RWPE1 (cell line): ENCODE measurements around the gene CHRND.

Source experiments
- CTCF ChIA-PET: fragments of 350-600 bp; sonication (Branson Sonifier 250); formaldehyde crosslinking; extraction: SDS; loops from one replicate; lab custom pipeline; 2021; lab: Yijun Ruan, JAX
- POLR2A ChIA-PET: fragments of 400-600 bp; formaldehyde crosslinking; extraction: SDS; loops from one replicate; lab custom pipeline; 2020; ENCODE audit warnings: antibody characterized with exemption; ENCODE audit not compliant: low non-redundant PET; lab: Yijun Ruan, JAX
- DNase-seq: peaks from one replicate; pipeline ENCODE4 v3.0.0; 2012; ENCODE audit warnings: low spot score
- H3K27ac ChIP-seq: fragments of 450-650 bp; 2 replicates; pipeline ENCODE4 v1.5.1; 2017
- CTCF ChIP-seq: fragments of 450-650 bp; conservative IDR thresholded peaks from 2 replicates; pipeline ENCODE4 v1.5.1; 2017; ENCODE audit warnings: low read depth, mild to moderate bottlenecking

CHRND gene

GRCh38 chr2:232492236-232492848 is 33.6 kb upstream of the CHRND start:
- TF ChIP-seq CTCF, result no peak
- no peak for DNase-seq
- POLR2A ChIA-PET, result no interaction called here
- no peak overlapping the region for H3K27ac ChIP-seq
- CTCF ChIA-PET, result interaction anchor here (0.6 kb wide), 1 partner anchor 21 kb away, joined by 4 read pairs; no protein-coding TSS in a partner anchor

GRCh38 chr2:232492963-232493700 is 32.8 kb upstream of the CHRND start:
- no peak for TF ChIP-seq CTCF
- ChIA-PET POLR2A (no interaction called here), CTCF (interaction anchor here (0.6 kb wide), 1 partner anchor 22 kb away, joined by 4 read pairs; no protein-coding TSS in a partner anchor)
- H3K27ac ChIP-seq, result no peak overlapping the region
- DNase-seq, result no peak

GRCh38 chr2:232493701-232494474 is 32.1 kb upstream of the CHRND start:
- no peak for DNase-seq
- H3K27ac ChIP-seq, result no peak overlapping the region
- ChIA-PET CTCF (no interaction called here), POLR2A (no interaction called here)
- no peak for TF ChIP-seq CTCF

DNA sequence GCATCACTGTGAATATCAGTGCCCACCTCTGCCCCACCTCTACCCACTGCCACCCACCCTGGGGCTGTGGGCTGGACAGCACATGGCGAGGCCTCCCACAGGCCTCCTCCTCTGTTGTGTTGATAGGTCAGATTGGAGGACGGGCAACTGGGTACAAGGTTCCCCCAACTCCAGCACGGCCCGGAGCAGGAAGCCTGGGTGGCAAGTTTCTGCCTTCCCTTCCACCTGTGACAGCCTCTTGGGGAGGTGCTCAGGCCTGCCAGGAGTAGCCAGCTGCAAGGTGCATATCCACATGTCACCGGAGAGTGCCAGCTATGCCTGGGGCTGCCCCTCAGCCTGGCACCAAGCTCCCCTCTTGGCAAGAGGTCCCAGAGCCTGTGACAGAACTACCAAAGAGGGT is 31.4 kb upstream of the CHRND start:
- POLR2A ChIA-PET, result no interaction called here
- CTCF ChIA-PET, result no interaction called here
- TF ChIP-seq CTCF, result no peak
- no peak overlapping the region for H3K27ac ChIP-seq
- DNase-seq, result no peak

- no peak overlapping the region for H3K27ac ChIP-seq
- no peak for DNase-seq
- ChIA-PET POLR2A (interaction anchor here (0.6 kb wide), 1 partner anchor 578 kb away, joined by 3 read pairs; no protein-coding TSS in a partner anchor), CTCF (no interaction called here)
- no peak for TF ChIP-seq CTCF
Measured at GRCh38 chr2:232495292-232495691, 30.7 kb upstream of the CHRND start.
